Melanocyte of skin (primary cell): ENCODE measurements around the gene GDPD1. TPM values are rescaled to one million over a fixed set of nuclear protein-coding genes. Genes with fewer than 3 reads are reported as not detected.

Source experiments
- small RNA-seq, 2 donors: library from RNA; depleted of rRNA; stranded (forward); fragments of <200 nt; gene quantifications; one replicate each; pipeline ENCODE3, GENCODE V24; 2012
- total RNA-seq, 2 donors: library from RNA; depleted of rRNA; stranded (reverse); fragments of >200 nt; gene quantifications; 2 replicates each; pipeline ENCODE4 v1.2.3, GENCODE V29; 2012

The GDPD1 gene
- total RNA-seq: 1 to 10 TPM; 2.0 to 2.1 TPM

GRCh38 chr17:59220328-59221158 is at the start of gene GDPD1:
Gene GDPD1 (plus strand): TSS chr17:59220511. CDS start chr17:59220610, 99 bp downstream.

Small RNA genes lying within 50 kb of the gene (small RNA-seq; reads per million reads assigned to genes)
- 0 reads per million in 2 donors for gene RF00019
- gene SNRPGP17: 0 reads per million in 2 donors

Other genes with a start within 250 kb of the GDPD1 start
- 10 to 100 TPM; 35.1 to 37.6 TPM for gene TRIM37, start 113.6 kb upstream of the GDPD1 start, total RNA-seq
- gene SKA2, start 65.3 kb upstream of the GDPD1 start, total RNA-seq: 10 to 100 TPM; 53.0 to 59.3 TPM
- gene PRR11, start 64.8 kb upstream of the GDPD1 start, total RNA-seq: 100 to 1,000 TPM in 1 of 2 donors, 10 to 100 TPM in 1; 25.3 to 474 TPM
- 10 to 100 TPM; 33.6 to 34.1 TPM for gene SMG8, start 10.5 kb upstream of the GDPD1 start, total RNA-seq
- 1 to 10 TPM; 3.3 to 8.9 TPM for gene YPEL2, start 111.1 kb downstream of the GDPD1 start, total RNA-seq